HG03460 (cell line): ENCODE measurements around the gene EFR3B.
"Not testable (repeated sequence)": the region's sequence is repeated elsewhere in the genome, so short reads cannot be mapped to it uniquely, and the experiment has no call there.

Source experiments
- ATAC-seq: cut with Tn5 transposase; IDR thresholded peaks from one replicate; pipeline ENCODE4 v1.9.1; 2021; ENCODE audit not compliant: unreplicated experiment

EFR3B gene

GRCh38 chr2:25103287-25103871, 61.5 kb downstream of the EFR3B start:
- no peak for ATAC-seq

GRCh38 chr2:25104736-25105135, 62.9 kb downstream of the EFR3B start:
- ATAC-seq = no peak

GRCh38 chr2:25105336-25106085, 63.6 kb downstream of the EFR3B start:
- ATAC-seq = no peak

GRCh38 chr2:25109822-25110221, 67.9 kb downstream of the EFR3B start:
- ATAC-seq = no peak

GRCh38 chr2:25112113-25112512, 70.2 kb downstream of the EFR3B start:
- no peak for ATAC-seq

GRCh38 chr2:25115249-25115883, 73.5 kb downstream of the EFR3B start:
- no peak for ATAC-seq

- no peak for ATAC-seq
These were observed 74.0 kb downstream of the EFR3B start for GRCh38 chr2:25115902-25116301.

- no peak for ATAC-seq
These were observed 75.1 kb downstream of the EFR3B start for GRCh38 chr2:25116956-25117355.

- ATAC-seq = no peak
These were observed 77.4 kb downstream of the EFR3B start for GRCh38 chr2:25119263-25119662.

GRCh38 chr2:25122367-25122766, 80.5 kb downstream of the EFR3B start:
- ATAC-seq = no peak

GRCh38 chr2:25123682-25124081, 81.8 kb downstream of the EFR3B start:
- ATAC-seq = no peak

GRCh38 chr2:25125189-25125588, 83.3 kb downstream of the EFR3B start:
- ATAC-seq = no peak

- ATAC-seq = no peak
These were observed 84.1 kb downstream of the EFR3B start for GRCh38 chr2:25125976-25126375.

GRCh38 chr2:25127071-25127470, 85.2 kb downstream of the EFR3B start:
- not testable (repeated sequence) for ATAC-seq

GRCh38 chr2:25127646-25128045, 85.8 kb downstream of the EFR3B start:
- ATAC-seq = no peak

- no peak for ATAC-seq
These were observed 88.1 kb downstream of the EFR3B start for GRCh38 chr2:25129901-25130520.

- no peak for ATAC-seq
These were observed 89.3 kb downstream of the EFR3B start for GRCh38 chr2:25131253-25131566.

- no peak for ATAC-seq
These were observed 89.9 kb downstream of the EFR3B start for GRCh38 chr2:25131567-25132298.

GRCh38 chr2:25132299-25132635, 90.4 kb downstream of the EFR3B start:
- no peak for ATAC-seq

- ATAC-seq = no peak
These were observed 90.8 kb downstream of the EFR3B start for GRCh38 chr2:25132693-25133092.

- ATAC-seq = not testable (repeated sequence)
These were observed 98.7 kb downstream of the EFR3B start for GRCh38 chr2:25140535-25140934.
